Measurements from ENCODE around the gene TEX52. TPM values are rescaled to one million over a fixed set of nuclear protein-coding genes. Genes with fewer than 3 reads are reported as not detected.

Gene TEX52
- total and polyA plus RNA-seq, 2 of the 13 experiments (the other 11 are each of a cell fraction or from before 2014, with no cell fraction given), result 0.05 TPM; not detected in 1

GRCh38 chr12:2856051-2856450 lies 788 bp downstream of the TEX52 start:
- Histone ChIP-seq H4K20me1 (ENCODE audit: insufficient read depth, low read length) (no peaks in the 10 kb centered on the region), H2AFZ (ENCODE audit: low read length) (no peak overlapping the region), H3K79me2 (ENCODE audit: insufficient read depth, low read length) (no peaks in the 10 kb centered on the region), H3K36me3 (replicated peaks in 1 of 2; ENCODE audit: control insufficient read depth in 1 of 2, insufficient read depth in 2 of 2, low read length in 2 of 2) (peaks cover 4 to 27% of the 10 kb centered on the region in 2 experiments), H3K27ac (ENCODE audit: extremely low read length, insufficient read depth, low read length) (no peak overlapping the region), H3K27me3 (ENCODE audit: control insufficient read depth in 1 of 2, insufficient read depth in 2 of 2, low read length in 2 of 2) (no peaks in the 10 kb centered on the region), H3K4me3 (replicated peaks in 1 of 3; ENCODE audit: insufficient read depth in 1 of 3, low read depth in 2 of 3, low read length in 3 of 3) (no peak overlapping the region), H3K9me3 (ENCODE audit: low read length) (no peaks in the 10 kb centered on the region), H3K4me2 (ENCODE audit: low read depth, low read length) (no peak overlapping the region), H3K4me1 (ENCODE audit: insufficient read depth, low read length) (peaks cover 12% of the 10 kb centered on the region), H3K9ac (ENCODE audit: insufficient read depth, low read depth, low read length) (no peak overlapping the region)
- FAIRE-seq (no peak), ATAC-seq (no peak; the same call in 2 of the 3 replicates), DNase-seq (ENCODE audit: low spot score) (no peak)
- in situ Hi-C loops (cut with HindIII; ENCODE audit: extremely low pct_ligation_motif_present, low pct_unique_long_range_greater_than_20kb), result no loop called here
- TF ChIP-seq ZFP36L1 (CRISPR knock-in tag; IDR thresholded peaks at IDR 0.05) (no peak), CSRNP1 (CRISPR knock-in tag; IDR thresholded peaks at IDR 0.05) (no peak), NR1H2 (CRISPR knock-in tag; IDR thresholded peaks at IDR 0.05; ENCODE audit: borderline replicate concordance, low read depth) (no peak), FOXC1 (CRISPR knock-in tag; IDR thresholded peaks at IDR 0.05; ENCODE audit: borderline replicate concordance) (no peak), ZNF207 (IDR thresholded peaks at IDR 0.05; ENCODE audit: borderline replicate concordance) (no peak), HNF1B (CRISPR knock-in tag; IDR thresholded peaks at IDR 0.05) (no peak), ZSCAN31 (CRISPR knock-in tag; IDR thresholded peaks at IDR 0.05; ENCODE audit: low read depth) (no peak)
- ChIA-PET CTCF (ENCODE audit: low intra/inter-chr PET ratio, low total read pairs) (no interaction called here), POLR2A (no interaction called here)
- intact Hi-C loops (cut with micrococcal nuclease; ENCODE audit: unreplicated experiment), result no loop called here
- WGBS (ENCODE audit: low lambda C conversion rate), result 93% methylated on average over 3 of the region's 3 CpGs
- no TSS peak for BruUV-seq (replicated peaks)

All from HepG2 (cell line).